Activated naive CD8-positive, alpha-beta T cell treated with anti-CD3 and anti-CD28 coated beads for 36 hours (primary cell): ENCODE results near the gene MYBPC2. TPM values are rescaled to one million over a fixed set of nuclear protein-coding genes. Genes with fewer than 3 reads are reported as not detected.
A peak's percentile ranks its signal among the peaks of the same experiment; 100 is the strongest.

Source experiments
- DNase-seq: peaks from one replicate; pipeline ENCODE4 v3.0.0; 2021
- H3K27ac Mint-ChIP-seq: one replicate; pipeline ENCODE4 v1.8.0; 2022; ENCODE audit warnings: mild to moderate bottlenecking, moderate library complexity, mixed read lengths
- H3K27me3 Mint-ChIP-seq: one replicate; pipeline ENCODE4 v1.8.0; 2022; ENCODE audit warnings: mild to moderate bottlenecking, mixed read lengths
- H3K36me3 Mint-ChIP-seq: one replicate; pipeline ENCODE4 v1.8.0; 2021; ENCODE audit warnings: mild to moderate bottlenecking, mixed read lengths
- H3K4me1 Mint-ChIP-seq: one replicate; pipeline ENCODE4 v1.8.0; 2021; ENCODE audit warnings: mixed read lengths
- H3K4me3 Mint-ChIP-seq: one replicate; pipeline ENCODE4 v1.8.0; 2022; ENCODE audit warnings: mild to moderate bottlenecking, moderate library complexity, mixed read lengths
- H3K9me3 Mint-ChIP-seq: one replicate; pipeline ENCODE4 v1.8.0; 2022; ENCODE audit warnings: mixed read lengths
- total RNA-seq, 2 experiments: library from RNA; stranded (reverse); gene quantifications; one replicate each; pipeline ENCODE4 v1.2.3, GENCODE V29; 2021

The MYBPC2 gene
- total RNA-seq, 2 experiments from 2014 or later: 0.12 to 0.45 TPM

DNA sequence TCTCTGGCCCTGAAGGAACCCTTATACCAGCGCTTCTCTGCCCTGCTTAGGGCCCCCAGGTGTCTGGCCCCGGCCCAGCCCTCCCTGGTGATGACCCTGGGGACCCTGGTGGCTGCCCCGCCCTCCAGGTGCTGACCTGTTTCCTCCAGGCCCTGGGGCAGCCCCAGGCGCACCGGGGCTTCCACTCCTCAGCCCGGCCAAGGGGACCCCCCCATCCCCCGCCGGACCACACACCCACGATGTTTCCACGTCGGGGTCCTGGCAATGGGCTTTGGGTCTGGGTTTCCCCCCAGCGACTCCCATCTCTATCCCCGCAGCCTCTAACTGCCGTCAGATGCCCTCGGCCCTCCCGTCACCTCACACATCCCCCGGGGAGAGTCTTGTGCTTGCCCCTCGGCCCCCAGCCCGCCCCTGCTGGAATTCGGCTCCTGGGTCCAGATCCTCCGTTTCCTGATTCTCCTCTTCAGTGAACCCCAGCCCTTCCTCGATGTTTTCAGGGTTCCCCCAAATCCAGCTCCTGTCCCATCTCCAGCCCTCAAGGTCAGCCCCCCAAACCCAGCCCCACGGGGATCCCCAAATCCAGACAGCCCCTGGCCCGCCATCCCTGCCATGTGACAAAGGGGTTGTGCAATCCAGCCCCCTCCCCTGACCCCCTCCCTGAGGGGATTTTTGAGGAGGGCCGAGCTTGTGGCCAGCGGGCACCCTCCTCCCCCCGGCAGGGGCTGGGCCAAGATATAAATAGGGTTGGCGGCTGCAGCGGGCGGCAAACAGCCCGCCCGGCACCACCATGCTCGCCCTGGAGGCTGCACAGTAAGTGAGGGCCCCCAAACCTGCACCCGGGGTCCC is 14.3 kb upstream of the MYBPC2 start, which contains the start of gene SPIB:
SPIB (plus strand) TSS at position 763 of the 846 bp plus-strand sequence; CDS start at position 788, 25 bp downstream.
- H3K9me3 Mint-ChIP-seq: no peaks in the 10 kb centered on the region
- H3K27ac Mint-ChIP-seq: peak within 1 kb of the TSS; percentile 29
- H3K27me3 Mint-ChIP-seq: peaks cover 38% of the 10 kb centered on the region
- peak; percentile 28 for DNase-seq
- H3K36me3 Mint-ChIP-seq: peaks cover 19% of the 10 kb centered on the region
- H3K4me3 Mint-ChIP-seq: peak within 1 kb of the TSS; percentile 55
- peaks cover 11% of the 10 kb centered on the region for H3K4me1 Mint-ChIP-seq

DNA sequence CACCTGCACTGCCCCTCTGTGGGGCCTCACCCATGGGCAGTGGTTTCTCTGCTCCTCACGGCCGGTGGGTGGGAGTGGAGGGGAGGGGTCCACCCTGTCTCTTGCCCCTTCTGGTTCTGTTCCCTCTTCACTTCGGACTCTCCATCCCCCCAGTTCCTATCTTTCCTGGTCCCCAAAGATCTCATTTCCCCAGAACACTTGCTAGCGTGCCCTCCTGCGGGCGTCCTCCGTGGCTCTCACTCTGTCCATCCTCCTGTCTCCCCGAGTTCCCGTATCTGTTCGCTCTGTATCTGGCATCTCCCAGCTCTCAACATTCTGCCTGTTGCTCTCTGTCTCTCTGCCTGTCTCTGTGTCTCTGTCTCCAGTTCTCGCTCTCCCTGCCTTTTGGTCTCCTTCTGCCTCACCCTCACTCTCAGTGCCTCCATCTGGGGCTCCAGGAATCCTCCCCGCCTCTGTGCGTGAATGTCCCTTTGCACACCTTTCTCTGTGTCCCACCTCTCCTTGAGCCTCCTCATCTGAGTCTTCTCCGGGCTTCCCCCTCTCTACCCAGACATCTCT is 13.6 kb upstream of the MYBPC2 start:
- H3K4me1 Mint-ChIP-seq: peaks cover 11% of the 10 kb centered on the region
- no peak for DNase-seq
- no peaks in the 10 kb centered on the region for H3K9me3 Mint-ChIP-seq
- peaks cover 38% of the 10 kb centered on the region for H3K27me3 Mint-ChIP-seq
- peaks cover 19% of the 10 kb centered on the region for H3K36me3 Mint-ChIP-seq
- no peak overlapping the region for H3K27ac Mint-ChIP-seq
- H3K4me3 Mint-ChIP-seq: peak overlapping the region; percentile 55

DNA sequence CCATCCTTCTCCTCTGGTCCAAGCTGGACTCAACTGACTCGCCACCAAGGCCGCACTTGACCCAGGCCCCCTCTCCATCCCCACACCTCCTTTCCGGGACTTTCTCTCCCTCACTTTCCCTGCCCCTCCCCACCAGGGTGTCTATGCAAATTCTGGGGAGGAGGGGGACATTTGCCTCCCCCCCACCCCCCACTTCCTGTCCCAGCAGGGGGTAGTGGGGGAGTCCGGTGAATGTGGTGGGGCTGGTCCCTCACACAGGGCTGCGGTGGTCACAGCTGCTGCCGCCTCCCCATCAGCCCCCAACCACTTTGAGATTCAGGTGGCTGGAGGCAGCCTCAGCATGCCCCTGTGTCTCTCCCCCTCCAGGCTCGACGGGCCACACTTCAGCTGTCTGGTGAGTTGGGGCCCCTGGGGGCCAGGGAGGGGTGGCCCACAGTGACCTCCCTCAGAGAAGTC is 13.1 kb upstream of the MYBPC2 start:
- DNase-seq: no peak
- Mint-ChIP-seq H3K9me3 (no peaks in the 10 kb centered on the region), H3K27ac (no peak overlapping the region), H3K36me3 (peaks cover 19% of the 10 kb centered on the region), H3K4me3 (peak overlapping the region; percentile 55), H3K4me1 (peaks cover 11% of the 10 kb centered on the region), H3K27me3 (peaks cover 38% of the 10 kb centered on the region)

DNA sequence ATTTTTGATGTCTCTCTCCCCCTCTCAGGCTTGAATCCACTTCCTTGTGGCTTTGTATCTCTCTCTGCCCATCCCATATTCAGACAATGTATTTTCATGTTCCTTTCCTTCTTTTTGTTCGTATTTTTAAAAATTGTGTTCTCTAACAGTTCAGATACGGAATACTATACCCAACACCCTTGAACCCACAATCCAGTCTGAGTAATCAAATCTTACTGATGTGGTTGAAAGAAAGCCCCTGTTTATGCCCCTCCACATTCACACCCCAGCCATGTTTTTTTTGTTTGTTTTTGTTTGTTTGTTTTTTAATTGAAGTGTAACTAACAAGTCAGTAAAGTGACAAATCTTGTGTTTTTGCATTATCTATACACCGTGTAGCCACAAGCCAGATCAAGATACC is 12.6 kb upstream of the MYBPC2 start:
- peaks cover 38% of the 10 kb centered on the region for H3K27me3 Mint-ChIP-seq
- H3K36me3 Mint-ChIP-seq: peaks cover 19% of the 10 kb centered on the region
- H3K27ac Mint-ChIP-seq: no peak overlapping the region
- no peak for DNase-seq
- H3K4me3 Mint-ChIP-seq: peak overlapping the region; percentile 44
- no peaks in the 10 kb centered on the region for H3K9me3 Mint-ChIP-seq
- peaks cover 11% of the 10 kb centered on the region for H3K4me1 Mint-ChIP-seq

DNA sequence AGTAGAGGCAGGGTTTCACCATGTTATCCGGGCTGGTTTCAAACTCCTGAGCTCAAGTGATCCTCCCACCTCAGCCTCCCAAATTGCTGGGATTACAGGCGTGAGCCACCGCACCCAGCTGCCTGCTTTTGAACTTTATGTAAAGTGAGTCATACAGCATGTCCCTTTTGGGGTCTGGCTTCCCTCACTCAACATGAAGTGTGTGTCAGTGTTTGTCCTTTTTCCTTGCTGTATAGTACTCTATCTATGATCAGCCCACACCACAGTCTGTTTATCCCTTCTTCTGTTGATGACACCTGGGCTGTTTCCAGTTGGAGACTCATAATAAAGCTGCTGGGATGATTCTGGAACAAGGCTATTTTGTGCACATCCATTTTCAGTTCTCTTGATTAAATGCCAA is 11.9 kb upstream of the MYBPC2 start:
- Mint-ChIP-seq H3K4me3 (no peak overlapping the region), H3K4me1 (peaks cover 11% of the 10 kb centered on the region), H3K36me3 (peaks cover 19% of the 10 kb centered on the region), H3K9me3 (no peaks in the 10 kb centered on the region), H3K27ac (no peak overlapping the region), H3K27me3 (peaks cover 38% of the 10 kb centered on the region)
- no peak for DNase-seq

DNA sequence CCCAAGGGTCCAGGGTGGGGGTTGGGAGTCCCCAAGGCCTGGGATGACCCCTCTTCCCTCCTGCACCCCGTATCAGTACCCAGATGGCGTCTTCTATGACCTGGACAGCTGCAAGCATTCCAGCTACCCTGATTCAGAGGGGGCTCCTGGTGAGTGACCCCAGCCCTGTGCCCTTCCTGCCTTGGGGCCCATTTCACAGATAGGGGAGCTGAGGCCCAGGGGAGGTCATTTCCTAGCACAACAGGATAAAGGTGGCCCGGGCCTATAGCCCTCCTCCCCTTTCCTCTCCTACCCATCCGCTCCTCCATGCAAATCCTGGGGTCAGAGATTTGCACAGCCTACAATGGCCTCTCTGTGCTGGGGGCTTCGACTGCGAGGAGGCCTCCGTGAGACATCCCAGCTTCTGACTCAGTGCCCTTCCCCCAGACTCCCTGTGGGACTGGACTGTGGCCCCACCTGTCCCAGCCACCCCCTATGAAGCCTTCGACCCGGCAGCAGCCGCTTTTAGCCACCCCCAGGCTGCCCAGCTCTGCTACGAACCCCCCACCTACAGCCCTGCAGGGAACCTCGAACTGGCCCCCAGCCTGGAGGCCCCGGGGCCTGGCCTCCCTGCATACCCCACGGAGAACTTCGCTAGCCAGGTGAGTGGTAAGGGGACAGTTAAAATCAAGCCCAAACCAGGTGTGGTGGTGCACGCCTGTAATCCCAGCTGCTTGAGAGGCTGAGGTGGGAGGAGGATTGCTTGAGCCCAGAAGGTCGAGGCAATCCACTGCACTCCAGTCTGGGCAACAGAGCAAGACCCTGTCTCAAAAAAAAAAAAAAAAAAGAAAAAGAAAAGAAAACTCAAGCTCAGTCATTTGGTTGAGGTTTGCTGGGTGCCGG is 10.1 kb upstream of the MYBPC2 start:
- Mint-ChIP-seq H3K27me3 (peaks cover 38% of the 10 kb centered on the region), H3K4me1 (peaks cover 11% of the 10 kb centered on the region), H3K36me3 (peaks cover 16% of the 10 kb centered on the region), H3K9me3 (no peaks in the 10 kb centered on the region), H3K27ac (no peak overlapping the region), H3K4me3 (no peak overlapping the region)
- DNase-seq: no peak

DNA sequence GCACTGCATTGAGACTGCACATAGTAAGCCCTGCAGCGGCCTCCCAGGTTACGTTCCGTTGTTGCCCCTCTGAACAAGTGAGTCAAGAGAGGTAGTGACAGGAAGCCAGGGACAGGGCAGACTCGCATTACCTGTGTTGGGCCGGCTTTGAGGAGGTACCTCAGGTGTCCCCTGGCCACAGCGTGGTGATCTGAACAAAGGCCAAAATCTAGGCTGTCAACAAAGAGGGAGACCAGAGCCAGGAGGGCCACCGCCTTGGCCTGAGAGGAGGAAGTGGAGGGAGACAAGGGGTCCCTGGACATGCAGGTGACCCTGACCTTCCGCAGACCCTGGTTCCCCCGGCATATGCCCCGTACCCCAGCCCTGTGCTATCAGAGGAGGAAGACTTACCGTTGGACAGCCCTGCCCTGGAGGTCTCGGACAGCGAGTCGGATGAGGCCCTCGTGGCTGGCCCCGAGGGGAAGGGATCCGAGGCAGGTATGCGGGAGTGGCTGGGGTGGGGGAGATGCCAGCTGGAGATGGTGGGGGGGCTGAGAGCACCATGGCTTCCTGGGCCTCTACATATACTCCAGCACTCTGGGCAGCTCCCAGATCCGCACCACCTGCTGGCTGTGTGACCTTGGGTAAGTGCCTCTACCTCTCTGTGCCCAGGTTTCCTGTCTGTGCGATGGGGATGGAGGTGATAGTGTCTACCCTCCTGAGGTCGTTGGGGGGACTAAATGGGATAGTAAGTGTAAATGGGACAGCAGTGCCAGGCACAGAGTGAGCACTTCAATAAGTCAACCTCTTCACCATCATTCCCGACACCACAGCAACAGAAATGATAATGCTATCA is 9.2 kb upstream of the MYBPC2 start:
- peaks cover 34% of the 10 kb centered on the region for H3K27me3 Mint-ChIP-seq
- no peak overlapping the region for H3K27ac Mint-ChIP-seq
- no peaks in the 10 kb centered on the region for H3K9me3 Mint-ChIP-seq
- H3K4me1 Mint-ChIP-seq: peaks cover 11% of the 10 kb centered on the region
- DNase-seq: no peak
- H3K36me3 Mint-ChIP-seq: peaks cover 16% of the 10 kb centered on the region
- no peak overlapping the region for H3K4me3 Mint-ChIP-seq

DNA sequence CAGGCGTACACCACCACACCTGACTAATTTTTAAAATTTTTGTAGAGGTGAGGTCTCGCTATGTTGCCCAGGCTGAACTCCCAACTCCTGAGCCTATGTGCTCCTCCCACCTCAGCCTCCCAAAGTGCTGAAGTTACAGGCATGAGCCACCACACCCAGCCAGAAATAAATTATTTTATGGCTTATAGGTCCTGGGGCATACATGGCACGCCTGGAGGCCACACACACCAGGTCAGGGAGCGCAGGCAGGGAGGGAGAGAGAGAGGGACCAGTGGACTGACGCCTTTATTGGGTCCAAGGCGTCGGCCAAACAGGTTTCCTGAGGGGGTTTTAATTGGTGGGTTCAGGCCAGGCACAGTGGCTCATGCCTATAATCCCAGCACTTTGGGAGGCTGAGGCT is 7.1 kb upstream of the MYBPC2 start:
- no peak for DNase-seq
- H3K36me3 Mint-ChIP-seq: peaks cover 8% of the 10 kb centered on the region
- H3K27me3 Mint-ChIP-seq: peaks cover 32% of the 10 kb centered on the region
- no peak overlapping the region for H3K27ac Mint-ChIP-seq
- peaks cover 1% of the 10 kb centered on the region for H3K4me1 Mint-ChIP-seq
- H3K9me3 Mint-ChIP-seq: no peaks in the 10 kb centered on the region
- no peak overlapping the region for H3K4me3 Mint-ChIP-seq

DNA sequence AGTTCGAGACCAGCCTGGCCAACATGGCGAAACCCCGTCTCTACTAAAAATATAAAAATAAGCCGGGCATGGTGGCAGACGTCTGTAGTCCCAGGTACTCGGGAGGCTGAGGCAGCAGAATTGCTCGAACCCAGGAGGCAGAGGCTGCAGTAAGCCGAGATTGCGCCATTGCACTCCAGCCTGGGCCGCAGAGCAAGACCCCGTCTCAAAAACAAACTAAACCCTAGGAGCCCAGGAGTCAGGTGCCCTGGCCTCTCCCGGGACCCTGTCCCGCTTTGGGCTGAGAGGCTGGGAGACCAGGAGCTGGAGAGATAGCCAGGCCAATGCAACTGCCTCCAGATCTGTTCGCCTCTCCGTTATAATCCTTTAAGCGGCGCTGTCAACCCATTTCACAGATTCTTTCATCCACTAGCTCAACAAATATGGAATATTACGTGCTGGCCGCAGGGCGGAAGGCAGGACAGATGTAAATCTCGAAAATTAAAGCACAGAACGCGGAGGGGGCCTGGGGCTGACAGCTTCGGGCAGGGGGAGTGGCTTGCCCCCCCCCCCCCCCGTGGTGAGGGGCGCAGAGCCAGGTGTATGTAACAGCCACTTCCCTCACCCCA is 5.3 kb upstream of the MYBPC2 start:
- Mint-ChIP-seq H3K27me3 (peaks cover 27% of the 10 kb centered on the region), H3K9me3 (no peaks in the 10 kb centered on the region), H3K4me3 (no peak overlapping the region), H3K4me1 (peaks cover 13% of the 10 kb centered on the region), H3K36me3 (no peaks in the 10 kb centered on the region), H3K27ac (no peak overlapping the region)
- DNase-seq: no peak

DNA sequence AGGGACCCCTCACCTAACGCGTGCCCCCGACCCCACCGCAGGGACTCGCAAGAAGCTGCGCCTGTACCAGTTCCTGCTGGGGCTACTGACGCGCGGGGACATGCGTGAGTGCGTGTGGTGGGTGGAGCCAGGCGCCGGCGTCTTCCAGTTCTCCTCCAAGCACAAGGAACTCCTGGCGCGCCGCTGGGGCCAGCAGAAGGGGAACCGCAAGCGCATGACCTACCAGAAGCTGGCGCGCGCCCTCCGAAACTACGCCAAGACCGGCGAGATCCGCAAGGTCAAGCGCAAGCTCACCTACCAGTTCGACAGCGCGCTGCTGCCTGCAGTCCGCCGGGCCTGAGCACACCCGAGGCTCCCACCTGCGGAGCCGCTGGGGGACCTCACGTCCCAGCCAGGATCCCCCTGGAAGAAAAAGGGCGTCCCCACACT is 4.7 kb upstream of the MYBPC2 start:
- Mint-ChIP-seq H3K27me3 (peaks cover 31% of the 10 kb centered on the region), H3K36me3 (no peaks in the 10 kb centered on the region), H3K4me3 (no peak overlapping the region), H3K27ac (no peak overlapping the region), H3K9me3 (no peaks in the 10 kb centered on the region), H3K4me1 (peaks cover 13% of the 10 kb centered on the region)
- DNase-seq: no peak

DNA sequence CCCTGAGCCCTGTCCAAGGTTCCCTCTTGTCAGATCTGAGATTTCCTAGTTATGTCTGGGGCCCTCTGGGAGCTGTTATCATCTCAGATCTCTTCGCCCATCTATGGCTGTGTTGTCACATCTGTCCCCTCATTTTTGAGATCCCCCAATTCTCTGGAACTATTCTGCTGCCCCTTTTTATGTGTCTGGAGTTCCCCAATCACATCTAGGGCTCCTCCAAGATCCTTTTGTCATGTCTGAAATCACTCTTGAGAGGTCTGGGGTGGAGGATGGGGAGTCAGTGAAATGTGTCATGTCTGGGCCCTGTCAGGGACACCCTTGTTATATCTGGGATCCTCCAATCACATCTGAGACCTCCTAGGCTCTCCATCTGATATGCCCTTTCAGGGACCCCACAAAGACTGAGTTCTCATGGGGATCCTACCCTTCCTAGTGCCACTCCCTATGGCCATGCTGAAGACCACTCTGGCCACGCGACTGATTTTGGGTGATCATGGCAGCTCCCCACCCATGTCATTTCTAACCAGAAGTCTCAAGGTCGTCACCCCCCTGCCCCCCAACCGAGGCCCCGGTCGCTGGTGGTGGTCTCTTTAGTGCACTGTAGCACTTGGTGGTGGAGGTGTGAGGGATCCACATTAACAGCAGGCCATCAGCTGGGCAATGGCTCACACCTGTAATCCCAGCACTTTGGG is 3.8 kb upstream of the MYBPC2 start:
- no peak overlapping the region for H3K4me3 Mint-ChIP-seq
- H3K36me3 Mint-ChIP-seq: no peaks in the 10 kb centered on the region
- no peak for DNase-seq
- peaks cover 13% of the 10 kb centered on the region for H3K4me1 Mint-ChIP-seq
- peaks cover 34% of the 10 kb centered on the region for H3K27me3 Mint-ChIP-seq
- H3K9me3 Mint-ChIP-seq: no peaks in the 10 kb centered on the region
- no peak overlapping the region for H3K27ac Mint-ChIP-seq

DNA sequence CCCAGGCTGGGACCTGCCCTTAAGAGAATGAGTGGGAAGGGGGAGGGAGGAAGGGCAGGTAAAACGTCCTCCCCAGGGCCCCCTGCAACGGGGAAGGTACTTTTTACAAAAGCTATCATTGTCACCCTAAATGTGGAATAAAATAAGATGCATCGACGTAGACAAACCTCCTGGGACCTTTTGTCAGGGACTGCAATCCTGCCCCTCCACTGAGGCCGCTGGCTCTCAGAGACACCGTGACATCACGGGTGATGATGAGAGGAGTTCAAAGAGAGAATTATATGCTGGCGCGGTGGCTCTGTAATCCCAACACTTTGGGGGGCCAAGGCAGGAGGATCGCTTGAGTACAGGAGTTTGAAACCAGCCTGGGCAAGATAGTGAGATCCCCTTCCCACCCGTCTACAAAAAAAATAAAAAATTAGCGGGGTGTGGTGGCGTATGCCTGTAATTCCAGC is 1.8 kb upstream of the MYBPC2 start:
- Mint-ChIP-seq H3K36me3 (no peaks in the 10 kb centered on the region), H3K4me3 (peak overlapping the region; percentile 83), H3K4me1 (peaks cover 13% of the 10 kb centered on the region), H3K27ac (peak overlapping the region; percentile 77), H3K27me3 (peaks cover 34% of the 10 kb centered on the region), H3K9me3 (no peaks in the 10 kb centered on the region)
- no peak for DNase-seq

DNA sequence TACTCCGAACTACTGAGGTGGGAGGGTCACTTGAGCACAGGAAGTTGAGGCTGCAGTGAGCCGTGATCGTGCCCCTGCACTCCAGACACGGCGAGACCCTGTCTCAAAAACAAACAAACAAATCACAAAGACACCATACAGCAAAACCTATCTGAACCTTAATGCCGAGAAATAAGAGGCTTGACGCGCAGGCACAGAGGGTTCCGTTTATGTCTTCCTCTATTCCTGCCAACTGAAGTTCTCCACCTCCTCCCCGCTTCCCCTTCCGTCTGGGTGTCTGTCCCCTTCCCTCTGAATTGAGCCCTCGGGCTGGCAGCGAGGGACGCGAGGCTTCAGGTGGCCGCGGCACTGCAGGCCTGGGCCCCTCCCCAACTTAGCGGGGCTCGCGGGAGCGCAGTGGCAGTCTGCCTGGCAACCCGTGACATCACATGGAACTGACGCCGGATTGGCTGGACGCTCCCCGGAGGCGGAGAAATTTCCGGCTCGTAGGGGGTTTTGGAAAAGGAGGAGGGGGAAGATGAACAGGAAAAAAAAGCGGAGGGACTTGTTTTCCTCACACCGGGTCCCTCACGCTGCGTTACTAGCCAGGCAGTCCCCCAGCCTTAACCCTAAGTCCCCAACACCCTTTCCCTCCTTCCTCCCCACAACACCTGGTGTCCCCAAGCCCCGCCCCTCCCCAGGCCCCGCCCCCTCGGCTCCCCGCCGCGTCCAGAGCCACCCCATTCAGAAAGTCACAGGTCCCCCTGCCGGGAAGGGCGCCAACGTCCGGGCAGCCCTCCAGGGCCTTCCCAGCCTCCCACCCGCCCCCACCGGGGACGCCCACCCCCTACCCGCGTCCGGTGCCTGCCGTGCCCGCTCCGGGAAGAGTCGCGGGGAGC is 1.1 kb upstream of the MYBPC2 start:
- DNase-seq: peak; percentile 84
- Mint-ChIP-seq H3K4me1 (peaks cover 13% of the 10 kb centered on the region), H3K27me3 (peaks cover 34% of the 10 kb centered on the region), H3K9me3 (no peaks in the 10 kb centered on the region), H3K4me3 (peak overlapping the region; percentile 83), H3K36me3 (no peaks in the 10 kb centered on the region), H3K27ac (peak overlapping the region; percentile 77)
